Chondrocyte (in vitro differentiated cells): Measurements from ENCODE around the gene ZNF470. TPM values are rescaled to one million over a fixed set of nuclear protein-coding genes. Genes with fewer than 3 reads are reported as not detected.
A peak's percentile ranks its signal among the peaks of the same experiment; 100 is the strongest.

Experiments used
- DNase-seq: peaks from one replicate; pipeline ENCODE4 v3.0.0; 2021; ENCODE audit warnings: mixed read lengths, low spot score
- H3K27ac Mint-ChIP-seq: one replicate; pipeline ENCODE4 v1.8.0; 2021; ENCODE audit warnings: mild to moderate bottlenecking, moderate library complexity, mixed read lengths; ENCODE audit not compliant: unreplicated experiment
- H3K27me3 Mint-ChIP-seq: 2 replicates; pipeline ENCODE4 v1.8.0; 2021; ENCODE audit warnings: low read depth, mixed read lengths
- H3K36me3 Mint-ChIP-seq: 2 replicates; pipeline ENCODE4 v1.8.0; 2021; ENCODE audit warnings: low read depth, mixed read lengths
- H3K4me1 Mint-ChIP-seq: 2 replicates; pipeline ENCODE4 v1.8.0; 2021; ENCODE audit warnings: low read depth, mild to moderate bottlenecking, mixed read lengths
- H3K4me3 Mint-ChIP-seq: one replicate; pipeline ENCODE4 v1.8.0; 2021; ENCODE audit warnings: mild to moderate bottlenecking, moderate library complexity, mixed read lengths; ENCODE audit not compliant: unreplicated experiment
- H3K9me3 Mint-ChIP-seq: 2 replicates; pipeline ENCODE4 v1.8.0; 2021; ENCODE audit warnings: low read depth, mixed read lengths
- total RNA-seq: library from RNA; stranded (reverse); gene quantifications from 3 replicates; pipeline ENCODE4 v1.2.1, GENCODE V29; 2021
- TF ChIP-seq, protein P1 (sequence below): fragments of 200-600 bp; sonication (generic); IDR thresholded peaks from 2 replicates; pipeline ENCODE4 v1.5.0; 2021; ENCODE audit warnings: antibody characterized with exemption, mild to moderate bottlenecking, moderate library complexity

The ZNF470 gene
- total RNA-seq, 1 donor from 2014 or later: 4.2 TPM

DNA sequence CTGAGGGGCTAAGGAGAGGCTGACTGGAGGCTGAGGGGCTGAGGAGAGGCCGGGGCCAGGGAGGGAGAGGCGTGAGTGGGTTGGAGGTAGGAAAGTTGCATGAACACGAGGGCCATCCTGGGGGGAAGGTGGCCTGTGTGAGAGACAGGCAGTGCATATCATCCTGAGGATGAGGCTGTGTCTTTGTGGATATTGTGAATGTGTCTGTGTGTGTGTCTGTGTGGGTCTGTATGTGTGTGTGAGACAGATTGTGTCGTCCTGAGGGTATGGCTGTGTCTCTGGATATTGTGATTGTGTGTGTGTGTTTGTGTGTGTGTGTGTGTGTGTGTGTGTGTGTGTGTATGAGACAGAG is 28.3 kb downstream of the ZNF470 start:
- no peak for DNase-seq

DNA sequence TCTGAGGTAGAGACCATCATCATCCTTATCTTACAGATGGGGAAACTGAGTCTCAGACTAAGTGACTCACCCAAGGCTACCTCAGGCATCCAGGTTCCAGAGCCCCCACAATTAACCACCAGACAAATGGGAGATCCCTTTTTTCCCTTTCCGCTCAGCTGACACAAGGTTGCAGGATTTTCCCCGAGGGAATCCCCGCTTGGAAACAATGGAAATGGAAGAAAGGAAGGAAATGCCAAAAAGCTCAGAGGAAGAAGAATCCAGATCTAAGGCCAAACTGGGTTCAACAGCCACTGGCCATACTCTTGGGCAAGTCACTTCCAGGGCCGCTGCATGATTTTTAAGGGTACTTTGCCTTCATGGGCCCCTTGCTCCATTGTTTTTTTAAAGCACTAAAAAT is 29.4 kb downstream of the ZNF470 start:
- no peaks in the 10 kb centered on the region for H3K27me3 Mint-ChIP-seq
- no peak overlapping the region for H3K27ac Mint-ChIP-seq
- peaks cover 31% of the 10 kb centered on the region for H3K9me3 Mint-ChIP-seq
- TF ChIP-seq, protein P1, sequence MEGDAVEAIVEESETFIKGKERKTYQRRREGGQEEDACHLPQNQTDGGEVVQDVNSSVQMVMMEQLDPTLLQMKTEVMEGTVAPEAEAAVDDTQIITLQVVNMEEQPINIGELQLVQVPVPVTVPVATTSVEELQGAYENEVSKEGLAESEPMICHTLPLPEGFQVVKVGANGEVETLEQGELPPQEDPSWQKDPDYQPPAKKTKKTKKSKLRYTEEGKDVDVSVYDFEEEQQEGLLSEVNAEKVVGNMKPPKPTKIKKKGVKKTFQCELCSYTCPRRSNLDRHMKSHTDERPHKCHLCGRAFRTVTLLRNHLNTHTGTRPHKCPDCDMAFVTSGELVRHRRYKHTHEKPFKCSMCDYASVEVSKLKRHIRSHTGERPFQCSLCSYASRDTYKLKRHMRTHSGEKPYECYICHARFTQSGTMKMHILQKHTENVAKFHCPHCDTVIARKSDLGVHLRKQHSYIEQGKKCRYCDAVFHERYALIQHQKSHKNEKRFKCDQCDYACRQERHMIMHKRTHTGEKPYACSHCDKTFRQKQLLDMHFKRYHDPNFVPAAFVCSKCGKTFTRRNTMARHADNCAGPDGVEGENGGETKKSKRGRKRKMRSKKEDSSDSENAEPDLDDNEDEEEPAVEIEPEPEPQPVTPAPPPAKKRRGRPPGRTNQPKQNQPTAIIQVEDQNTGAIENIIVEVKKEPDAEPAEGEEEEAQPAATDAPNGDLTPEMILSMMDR: no peak
- H3K4me1 Mint-ChIP-seq: peaks cover 13% of the 10 kb centered on the region
- peaks cover 22% of the 10 kb centered on the region for H3K36me3 Mint-ChIP-seq
- DNase-seq: no peak
- H3K4me3 Mint-ChIP-seq: peak overlapping the region; percentile 97

More for the DNA sequence above, 28.3 kb downstream of the ZNF470 start:
- Mint-ChIP-seq H3K27ac (peak overlapping the region; percentile 89), H3K27me3 (no peaks in the 10 kb centered on the region), H3K36me3 (peaks cover 18% of the 10 kb centered on the region), H3K9me3 (peaks cover 32% of the 10 kb centered on the region), H3K4me3 (peak overlapping the region; percentile 97), H3K4me1 (peaks cover 13% of the 10 kb centered on the region)
- TF ChIP-seq, protein P1: no peak

DNA sequence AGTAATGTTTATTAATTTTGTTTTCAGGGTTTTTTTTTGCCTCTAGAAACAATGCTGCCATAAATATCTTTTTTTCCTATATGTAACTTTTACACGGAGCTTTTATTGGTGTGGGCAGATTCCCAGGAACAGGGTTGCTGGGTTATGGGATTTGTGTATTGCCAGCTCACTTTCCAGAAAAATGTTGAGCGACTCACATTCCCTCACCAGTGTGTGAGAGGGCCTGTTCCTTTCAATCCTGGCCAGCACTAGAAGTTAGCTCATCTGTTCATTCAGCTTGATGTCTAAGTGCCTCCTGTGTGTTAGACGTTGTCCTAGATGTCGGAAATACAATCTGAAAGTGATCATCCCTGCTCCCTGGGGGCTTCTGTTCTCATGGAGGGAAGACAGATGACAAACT is 30.4 kb downstream of the ZNF470 start:
- TF ChIP-seq, protein P1: no peak
- peaks cover 26% of the 10 kb centered on the region for H3K36me3 Mint-ChIP-seq

DNA sequence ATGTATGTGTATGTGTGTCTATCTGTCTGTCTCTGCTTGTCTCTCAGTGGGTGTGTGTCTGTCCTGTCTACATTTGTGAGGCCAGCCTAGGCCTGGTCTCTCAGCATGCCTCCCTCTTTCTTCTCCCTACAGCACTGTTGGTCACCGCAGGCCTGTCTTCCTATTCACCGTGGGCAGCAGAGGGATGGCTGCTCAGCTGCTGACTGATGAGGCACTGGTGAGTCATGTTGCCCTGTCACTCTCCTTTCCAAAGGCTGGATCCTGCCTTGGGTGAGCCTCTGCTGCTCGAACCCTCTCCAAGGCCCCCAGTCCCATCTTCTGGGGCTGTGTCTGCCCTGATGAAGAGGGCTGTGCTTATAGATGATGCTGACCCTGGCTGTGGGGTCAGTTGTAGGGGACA is 34.1 kb downstream of the ZNF470 start:
- Mint-ChIP-seq H3K27ac (no peak overlapping the region), H3K36me3 (peaks cover 46% of the 10 kb centered on the region), H3K9me3 (peaks cover 45% of the 10 kb centered on the region), H3K4me3 (no peak overlapping the region), H3K27me3 (no peaks in the 10 kb centered on the region), H3K4me1 (peaks cover 2% of the 10 kb centered on the region)
- TF ChIP-seq, protein P1: no peak
- DNase-seq: no peak

More for the DNA sequence above, 30.4 kb downstream of the ZNF470 start:
- no peak for DNase-seq
- Mint-ChIP-seq H3K4me3 (no peak overlapping the region), H3K4me1 (peaks cover 13% of the 10 kb centered on the region), H3K27me3 (no peaks in the 10 kb centered on the region), H3K27ac (no peak overlapping the region), H3K9me3 (peaks cover 29% of the 10 kb centered on the region)

DNA sequence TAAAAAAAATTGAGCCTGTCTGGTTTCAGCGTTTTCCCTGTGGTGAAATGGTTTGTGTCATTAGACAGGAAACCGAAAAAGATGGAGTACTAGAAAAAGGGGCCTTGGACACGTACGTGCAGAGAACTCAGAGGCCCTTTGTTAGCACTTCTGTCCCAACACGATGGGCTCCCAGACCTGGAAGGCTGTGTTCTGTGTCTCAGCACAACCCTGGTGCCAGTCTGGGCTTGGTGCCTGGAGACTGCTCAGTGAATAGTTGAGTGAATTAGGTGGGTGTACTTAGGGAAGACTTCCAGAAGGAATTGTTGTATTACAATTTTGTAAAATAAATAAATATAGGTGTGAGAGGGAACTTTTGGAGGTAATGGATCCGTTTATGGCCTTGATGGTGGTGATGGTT is 36.6 kb downstream of the ZNF470 start:
- Mint-ChIP-seq H3K4me1 (no peaks in the 10 kb centered on the region), H3K27me3 (no peaks in the 10 kb centered on the region), H3K4me3 (no peak overlapping the region), H3K27ac (no peak overlapping the region), H3K9me3 (peaks cover 60% of the 10 kb centered on the region), H3K36me3 (peaks cover 50% of the 10 kb centered on the region)
- DNase-seq: no peak
- TF ChIP-seq, protein P1: no peak
